ENCODE measurements around the gene PACS2.
"Not testable (repeated sequence)": the region's sequence is repeated elsewhere in the genome, so short reads cannot be mapped to it uniquely, and the experiment has no call there.

GRCh38 chr14:105335231-105335542, 20.6 kb downstream of the PACS2 start:
- TF ChIP-seq, protein P1, sequence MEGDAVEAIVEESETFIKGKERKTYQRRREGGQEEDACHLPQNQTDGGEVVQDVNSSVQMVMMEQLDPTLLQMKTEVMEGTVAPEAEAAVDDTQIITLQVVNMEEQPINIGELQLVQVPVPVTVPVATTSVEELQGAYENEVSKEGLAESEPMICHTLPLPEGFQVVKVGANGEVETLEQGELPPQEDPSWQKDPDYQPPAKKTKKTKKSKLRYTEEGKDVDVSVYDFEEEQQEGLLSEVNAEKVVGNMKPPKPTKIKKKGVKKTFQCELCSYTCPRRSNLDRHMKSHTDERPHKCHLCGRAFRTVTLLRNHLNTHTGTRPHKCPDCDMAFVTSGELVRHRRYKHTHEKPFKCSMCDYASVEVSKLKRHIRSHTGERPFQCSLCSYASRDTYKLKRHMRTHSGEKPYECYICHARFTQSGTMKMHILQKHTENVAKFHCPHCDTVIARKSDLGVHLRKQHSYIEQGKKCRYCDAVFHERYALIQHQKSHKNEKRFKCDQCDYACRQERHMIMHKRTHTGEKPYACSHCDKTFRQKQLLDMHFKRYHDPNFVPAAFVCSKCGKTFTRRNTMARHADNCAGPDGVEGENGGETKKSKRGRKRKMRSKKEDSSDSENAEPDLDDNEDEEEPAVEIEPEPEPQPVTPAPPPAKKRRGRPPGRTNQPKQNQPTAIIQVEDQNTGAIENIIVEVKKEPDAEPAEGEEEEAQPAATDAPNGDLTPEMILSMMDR (IDR thresholded peaks at IDR 0.05), result not testable (repeated sequence)
- TF ChIP-seq EZH2 (IDR thresholded peaks at IDR 0.05; ENCODE audit: borderline replicate concordance, insufficient read depth, low read depth, low read length, poor library complexity, severe bottlenecking), result not testable (repeated sequence)
